GM12891 (cell line): ENCODE data around the gene RMDN2.

Experiments used
- POLR2A ChIP-seq: IDR thresholded peaks from 2 replicates; pipeline ENCODE4 v1.6.1; 2011; ENCODE audit warnings: low read depth, low read length, control low read depth
- SPI1 ChIP-seq: IDR thresholded peaks from 2 replicates; pipeline ENCODE4 v1.6.1; 2011; ENCODE audit warnings: low read depth, low read length, control low read depth

DNA sequence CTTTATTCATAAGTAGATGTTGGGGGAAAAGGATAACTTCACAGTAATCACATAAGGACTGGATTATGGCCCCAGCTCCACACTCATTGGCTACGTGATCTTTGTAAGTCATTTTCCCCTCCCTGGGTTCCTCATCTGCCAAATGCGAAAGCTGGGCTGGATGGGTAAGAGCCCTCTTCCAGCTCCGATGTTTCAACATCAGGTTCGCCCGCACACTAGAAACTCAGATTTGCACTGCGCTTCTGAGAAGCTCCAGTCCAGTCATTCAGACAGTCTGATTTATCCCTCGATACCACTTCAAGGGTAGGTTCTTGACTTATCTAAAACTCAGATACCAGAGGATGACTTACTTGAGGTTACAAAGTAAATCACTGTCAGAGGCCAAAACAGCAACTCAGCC is 31.0 kb upstream of the RMDN2 start:
- TF ChIP-seq POLR2A (no peak), SPI1 (no peak)
